ENCODE data around the gene TCEA2. TPM values are rescaled to one million over a fixed set of nuclear protein-coding genes. Genes with fewer than 3 reads are reported as not detected.

TCEA2 gene
- total and polyA plus RNA-seq, 2 of the 13 experiments (the other 11 are each of a cell fraction or from before 2014, with no cell fraction given): 28.1 to 33.7 TPM

DNA sequence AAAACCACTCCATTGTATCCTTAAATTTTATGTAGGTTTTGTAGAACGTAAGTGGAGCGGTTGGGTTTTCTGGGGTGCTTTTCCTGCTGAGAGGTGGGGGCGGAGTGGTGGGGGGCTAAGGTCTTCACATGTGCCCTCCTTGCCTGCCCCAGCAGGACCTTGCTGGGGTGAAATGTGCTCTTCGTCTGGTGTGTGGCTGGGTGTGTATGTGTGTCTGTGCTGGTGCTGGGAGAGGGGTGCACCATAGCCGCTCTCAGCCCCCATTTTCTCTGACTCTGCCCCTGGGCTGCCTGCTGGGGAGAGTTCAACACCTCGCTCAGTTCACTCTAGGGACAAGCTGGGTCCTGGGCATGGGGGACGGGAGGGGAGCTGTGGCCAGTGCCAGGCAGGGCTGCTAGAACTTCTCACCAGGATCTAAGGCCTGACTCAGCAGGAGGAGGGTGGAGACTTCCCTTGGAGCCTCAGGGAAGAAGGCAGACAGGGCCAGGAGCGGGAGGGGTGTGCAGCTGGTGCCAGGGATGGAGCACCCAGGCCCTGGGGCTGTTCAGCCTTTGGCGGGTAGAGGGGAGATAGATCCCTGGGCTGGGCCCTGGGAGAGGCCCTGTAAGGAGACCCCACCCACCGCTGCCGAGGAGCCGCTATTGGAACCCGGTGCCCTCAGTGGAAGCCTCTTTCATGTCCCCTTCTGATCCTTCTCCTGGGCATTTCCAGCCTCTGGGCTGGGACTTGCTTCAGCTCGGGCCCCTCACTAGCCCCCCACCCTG is 18.3 kb upstream of the TCEA2 start (continued):
- 0 out of 2 replicates have a peak, but pooled peaks have one; percentile 33 for TF ChIP-seq MTA1 (CRISPR knock-in tag; IDR thresholded peaks at IDR 0.05; ENCODE audit: borderline replicate concordance)
- TF ChIP-seq MYC (CRISPR knock-in tag; IDR thresholded peaks at IDR 0.05; ENCODE audit: borderline replicate concordance): 0 out of 2 replicates have a peak, but pooled peaks have one; percentile 28
- TF ChIP-seq, protein P1, sequence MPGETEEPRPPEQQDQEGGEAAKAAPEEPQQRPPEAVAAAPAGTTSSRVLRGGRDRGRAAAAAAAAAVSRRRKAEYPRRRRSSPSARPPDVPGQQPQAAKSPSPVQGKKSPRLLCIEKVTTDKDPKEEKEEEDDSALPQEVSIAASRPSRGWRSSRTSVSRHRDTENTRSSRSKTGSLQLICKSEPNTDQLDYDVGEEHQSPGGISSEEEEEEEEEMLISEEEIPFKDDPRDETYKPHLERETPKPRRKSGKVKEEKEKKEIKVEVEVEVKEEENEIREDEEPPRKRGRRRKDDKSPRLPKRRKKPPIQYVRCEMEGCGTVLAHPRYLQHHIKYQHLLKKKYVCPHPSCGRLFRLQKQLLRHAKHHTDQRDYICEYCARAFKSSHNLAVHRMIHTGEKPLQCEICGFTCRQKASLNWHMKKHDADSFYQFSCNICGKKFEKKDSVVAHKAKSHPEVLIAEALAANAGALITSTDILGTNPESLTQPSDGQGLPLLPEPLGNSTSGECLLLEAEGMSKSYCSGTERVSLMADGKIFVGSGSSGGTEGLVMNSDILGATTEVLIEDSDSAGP (CRISPR knock-in tag; IDR thresholded peaks at IDR 0.05; ENCODE audit: borderline replicate concordance): 0 out of 2 replicates have a peak, but pooled peaks have one; percentile 20
- TF ChIP-seq FOXK1 (CRISPR knock-in tag; IDR thresholded peaks at IDR 0.05; ENCODE audit: borderline replicate concordance, low read depth): no peak
- 0 out of 2 replicates have a peak, but pooled peaks have one; percentile 46 for TF ChIP-seq ZNF225 (CRISPR knock-in tag; IDR thresholded peaks at IDR 0.05)
- 0 out of 2 replicates have a peak, but pooled peaks have one; percentile 40 for TF ChIP-seq ZNF337 (CRISPR knock-in tag; IDR thresholded peaks at IDR 0.05; ENCODE audit: borderline replicate concordance, low read depth)
- 0 out of 2 replicates have a peak, but pooled peaks have one; percentile 29 for TF ChIP-seq ZNF274 (CRISPR knock-in tag; IDR thresholded peaks at IDR 0.05)
- TF ChIP-seq, protein P2, sequence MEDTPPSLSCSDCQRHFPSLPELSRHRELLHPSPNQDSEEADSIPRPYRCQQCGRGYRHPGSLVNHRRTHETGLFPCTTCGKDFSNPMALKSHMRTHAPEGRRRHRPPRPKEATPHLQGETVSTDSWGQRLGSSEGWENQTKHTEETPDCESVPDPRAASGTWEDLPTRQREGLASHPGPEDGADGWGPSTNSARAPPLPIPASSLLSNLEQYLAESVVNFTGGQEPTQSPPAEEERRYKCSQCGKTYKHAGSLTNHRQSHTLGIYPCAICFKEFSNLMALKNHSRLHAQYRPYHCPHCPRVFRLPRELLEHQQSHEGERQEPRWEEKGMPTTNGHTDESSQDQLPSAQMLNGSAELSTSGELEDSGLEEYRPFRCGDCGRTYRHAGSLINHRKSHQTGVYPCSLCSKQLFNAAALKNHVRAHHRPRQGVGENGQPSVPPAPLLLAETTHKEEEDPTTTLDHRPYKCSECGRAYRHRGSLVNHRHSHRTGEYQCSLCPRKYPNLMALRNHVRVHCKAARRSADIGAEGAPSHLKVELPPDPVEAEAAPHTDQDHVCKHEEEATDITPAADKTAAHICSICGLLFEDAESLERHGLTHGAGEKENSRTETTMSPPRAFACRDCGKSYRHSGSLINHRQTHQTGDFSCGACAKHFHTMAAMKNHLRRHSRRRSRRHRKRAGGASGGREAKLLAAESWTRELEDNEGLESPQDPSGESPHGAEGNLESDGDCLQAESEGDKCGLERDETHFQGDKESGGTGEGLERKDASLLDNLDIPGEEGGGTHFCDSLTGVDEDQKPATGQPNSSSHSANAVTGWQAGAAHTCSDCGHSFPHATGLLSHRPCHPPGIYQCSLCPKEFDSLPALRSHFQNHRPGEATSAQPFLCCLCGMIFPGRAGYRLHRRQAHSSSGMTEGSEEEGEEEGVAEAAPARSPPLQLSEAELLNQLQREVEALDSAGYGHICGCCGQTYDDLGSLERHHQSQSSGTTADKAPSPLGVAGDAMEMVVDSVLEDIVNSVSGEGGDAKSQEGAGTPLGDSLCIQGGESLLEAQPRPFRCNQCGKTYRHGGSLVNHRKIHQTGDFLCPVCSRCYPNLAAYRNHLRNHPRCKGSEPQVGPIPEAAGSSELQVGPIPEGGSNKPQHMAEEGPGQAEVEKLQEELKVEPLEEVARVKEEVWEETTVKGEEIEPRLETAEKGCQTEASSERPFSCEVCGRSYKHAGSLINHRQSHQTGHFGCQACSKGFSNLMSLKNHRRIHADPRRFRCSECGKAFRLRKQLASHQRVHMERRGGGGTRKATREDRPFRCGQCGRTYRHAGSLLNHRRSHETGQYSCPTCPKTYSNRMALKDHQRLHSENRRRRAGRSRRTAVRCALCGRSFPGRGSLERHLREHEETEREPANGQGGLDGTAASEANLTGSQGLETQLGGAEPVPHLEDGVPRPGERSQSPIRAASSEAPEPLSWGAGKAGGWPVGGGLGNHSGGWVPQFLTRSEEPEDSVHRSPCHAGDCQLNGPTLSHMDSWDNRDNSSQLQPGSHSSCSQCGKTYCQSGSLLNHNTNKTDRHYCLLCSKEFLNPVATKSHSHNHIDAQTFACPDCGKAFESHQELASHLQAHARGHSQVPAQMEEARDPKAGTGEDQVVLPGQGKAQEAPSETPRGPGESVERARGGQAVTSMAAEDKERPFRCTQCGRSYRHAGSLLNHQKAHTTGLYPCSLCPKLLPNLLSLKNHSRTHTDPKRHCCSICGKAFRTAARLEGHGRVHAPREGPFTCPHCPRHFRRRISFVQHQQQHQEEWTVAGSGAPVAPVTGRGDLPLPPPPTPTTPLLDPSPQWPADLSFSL (CRISPR knock-in tag; IDR thresholded peaks at IDR 0.05): peak; percentile 54; the same call in 1 of the 2 replicates
- peak; percentile 5 to 44; a peak in 3 of 4 replicates for TF ChIP-seq MAFK (conservative IDR thresholded peaks at IDR 0.05 in 1 of 2, IDR thresholded peaks at IDR 0.05 in 1 of 2; ENCODE audit: low read length in 2 of 2)
- TF ChIP-seq AGO1 (IDR thresholded peaks at IDR 0.05; ENCODE audit: low read depth, low read length, poor library complexity, severe bottlenecking): peak; percentile 52
- TF ChIP-seq SOX13 (IDR thresholded peaks at IDR 0.05): no peak
- no peak for TF ChIP-seq SOX13 (CRISPR knock-in tag; conservative IDR thresholded peaks at IDR 0.05 in 1 of 2, IDR thresholded peaks at IDR 0.05 in 1 of 2)
- peak; percentile 54 for TF ChIP-seq ZNF883 (CRISPR knock-in tag; IDR thresholded peaks at IDR 0.05; ENCODE audit: not compliant biosample characterization)
- 0 out of 2 replicates have a peak, but pooled peaks have one; percentile 43 for TF ChIP-seq ZNF343 (CRISPR knock-in tag; IDR thresholded peaks at IDR 0.05)
- TF ChIP-seq ZNF12 (CRISPR knock-in tag; IDR thresholded peaks at IDR 0.05): peak; percentile 76; the same call in 1 of the 2 replicates
